SKM-1 (cell line): ENCODE results near the gene RASD2.
A peak's percentile ranks its signal among the peaks of the same experiment; 100 is the strongest.

Source experiments
- DNase-seq: peaks from one replicate; lab custom pipeline; 2025; ENCODE audit not compliant: unreplicated experiment; lab: John Stamatoyannopoulos, UW

Gene RASD2

DNA sequence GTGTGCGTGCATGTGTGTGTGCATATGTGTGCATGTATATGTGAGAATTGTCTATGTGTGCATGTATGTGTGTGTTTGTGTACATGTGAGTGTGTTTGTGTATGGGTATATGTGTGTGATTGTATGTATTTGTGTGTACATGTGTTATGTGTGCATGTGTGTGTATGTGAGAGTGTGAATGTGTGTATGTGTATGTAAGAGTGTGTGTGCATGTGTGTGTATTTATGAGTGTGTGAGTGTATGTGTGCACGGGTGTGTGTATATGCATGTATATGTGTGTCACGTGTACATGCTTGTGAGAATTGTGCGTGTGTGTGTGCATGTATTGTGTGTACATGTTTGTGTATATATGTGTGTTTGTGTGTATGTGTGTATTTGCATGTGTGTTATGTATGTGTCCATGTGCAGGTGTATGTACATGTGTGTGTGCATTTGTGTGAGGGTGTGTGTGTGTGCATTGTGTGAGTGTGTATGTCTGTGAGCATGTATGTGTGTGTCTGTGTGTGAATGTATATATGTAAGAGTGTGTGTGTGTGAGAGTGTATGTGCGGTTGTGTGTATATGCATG lies 60.5 kb downstream of the RASD2 start:
- no peak for DNase-seq

DNA sequence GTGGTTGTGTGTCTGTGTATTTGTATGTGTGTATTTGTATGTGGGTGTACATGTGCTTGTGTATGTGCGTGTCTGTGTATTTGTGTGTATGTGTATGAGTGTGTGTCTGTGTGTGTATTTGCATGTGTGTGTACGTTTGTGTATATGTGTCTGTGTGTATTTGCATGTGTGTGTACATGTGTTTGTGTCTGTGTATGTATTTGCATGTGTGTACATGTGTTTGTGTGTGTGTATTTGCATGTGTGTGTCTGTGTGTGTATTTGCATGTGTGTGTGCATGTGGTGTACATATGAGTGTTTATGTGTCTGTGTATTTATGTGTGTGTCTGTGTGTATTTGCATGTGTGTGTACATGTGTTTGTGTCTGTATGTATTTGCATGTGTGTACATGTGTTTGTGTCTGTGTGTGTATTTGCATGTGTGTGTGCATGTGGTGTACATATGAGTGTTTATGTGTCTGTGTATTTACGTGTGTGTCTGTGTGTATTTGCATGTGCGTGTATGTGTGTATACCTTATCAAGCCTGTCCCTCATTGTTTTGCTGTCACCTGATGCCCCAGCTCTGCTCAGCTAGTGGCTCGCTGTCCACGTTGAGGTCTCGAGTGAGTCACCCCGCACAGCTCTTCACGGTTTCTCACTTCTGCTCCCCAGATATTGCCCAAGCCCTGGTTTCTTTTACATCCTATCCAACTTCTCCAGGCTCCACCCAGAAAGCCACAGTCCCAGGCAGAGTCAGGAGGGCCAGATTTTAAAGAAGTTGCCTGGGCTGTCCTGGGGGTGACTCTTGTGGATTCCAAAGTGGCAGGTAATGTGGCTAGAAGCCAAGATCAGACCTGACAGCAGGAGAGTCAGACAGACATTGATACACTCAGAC lies 61.3 kb downstream of the RASD2 start:
- DNase-seq, result peak; percentile 93
